Measurements from ENCODE around the gene FAM156A.
"Not testable (repeated sequence)": the region's sequence is repeated elsewhere in the genome, so short reads cannot be mapped to it uniquely, and the experiment has no call there.

GRCh38 chrX:52948265-52948664, 10.1 kb downstream of the FAM156A start:
- not testable (repeated sequence) for TF ChIP-seq CTCF (conservative IDR thresholded peaks at IDR 0.05; ENCODE audit: low read length); EZH2phosphoT487 (IDR thresholded peaks at IDR 0.05; ENCODE audit: borderline replicate concordance)

Measured in Loucy (cell line).